GM23338 (cell line): ENCODE data around the gene RAB20. TPM values are rescaled to one million over a fixed set of nuclear protein-coding genes. Genes with fewer than 3 reads are reported as not detected.

Experiments
- ATAC-seq: fragments of 200-7000 bp; cut with Tn5 transposase; 3 replicates; pipeline ENCODE4 v1.9.1; 2020
- DNase-seq: peaks from one replicate; pipeline ENCODE4 v3.0.0-alpha.2; 2015; ENCODE audit warnings: low spot score
- H2AFZ ChIP-seq: fragments of 200-600 bp; sonication (generic); 2 replicates; pipeline ENCODE4 v1.8.0; 2016; ENCODE audit warnings: antibody characterized with exemption, mild to moderate bottlenecking, moderate library complexity
- H3F3A ChIP-seq: fragments of 200-600 bp; sonication (generic); replicated peaks from 2 replicates; pipeline ENCODE4 v1.8.0; 2017; ENCODE audit warnings: antibody characterized with exemption, mixed run types, low read depth
- H3K27ac ChIP-seq: fragments of 200-600 bp; sonication (generic); 2 replicates; pipeline ENCODE4 v1.6.1; 2016; ENCODE audit warnings: low read depth
- H3K27me3 ChIP-seq: fragments of 200-600 bp; sonication (generic); 2 replicates; pipeline ENCODE4 v1.8.0; 2016; ENCODE audit warnings: mild to moderate bottlenecking, mixed run types, moderate library complexity; ENCODE audit not compliant: insufficient read depth
- H3K36me3 ChIP-seq: fragments of 200-600 bp; sonication (generic); 2 replicates; pipeline ENCODE4 v1.8.0; 2016; ENCODE audit warnings: mild to moderate bottlenecking; ENCODE audit not compliant: insufficient read depth
- H3K4me1 ChIP-seq: fragments of 200-600 bp; sonication (generic); 2 replicates; pipeline ENCODE4 v1.8.0; 2016; ENCODE audit warnings: mild to moderate bottlenecking, moderate library complexity; ENCODE audit not compliant: insufficient read depth
- H3K4me2 ChIP-seq: fragments of 200-600 bp; sonication (generic); 2 replicates; pipeline ENCODE4 v1.7.1; 2017; ENCODE audit warnings: mixed run types
- H3K4me3 ChIP-seq: fragments of 200-600 bp; sonication (generic); 2 replicates; pipeline ENCODE4 v1.6.1; 2016; ENCODE audit warnings: mixed run types
- H3K79me2 ChIP-seq: fragments of 200-600 bp; sonication (generic); replicated peaks from 2 replicates; pipeline ENCODE4 v1.8.0; 2017; ENCODE audit warnings: mild to moderate bottlenecking; ENCODE audit not compliant: insufficient read depth
- H3K9me2 ChIP-seq: fragments of 200-600 bp; sonication (generic); 2 replicates; pipeline ENCODE4 v1.8.0; 2017; ENCODE audit not compliant: insufficient read depth
- H4K20me1 ChIP-seq: fragments of 200-600 bp; sonication (generic); replicated peaks from 2 replicates; pipeline ENCODE4 v1.8.0; 2017; ENCODE audit warnings: mild to moderate bottlenecking; ENCODE audit not compliant: insufficient read depth
- H3K27ac Mint-ChIP-seq: 2 replicates; pipeline ENCODE4 v1.8.0; 2020; ENCODE audit warnings: inconsistent platforms, mild to moderate bottlenecking, moderate library complexity, mixed read lengths
- H3K27me3 Mint-ChIP-seq: 3 replicates; pipeline ENCODE4 v1.8.0; 2022; ENCODE audit warnings: low read depth, mild to moderate bottlenecking, moderate library complexity, mixed read lengths, inconsistent platforms; ENCODE audit not compliant: insufficient read depth, poor library complexity
- H3K36me3 Mint-ChIP-seq: 3 replicates; pipeline ENCODE4 v1.8.0; 2021; ENCODE audit warnings: low read depth, mild to moderate bottlenecking, inconsistent platforms, moderate library complexity, mixed read lengths
- H3K4me1 Mint-ChIP-seq: 3 replicates; pipeline ENCODE4 v1.8.0; 2020; ENCODE audit warnings: mild to moderate bottlenecking, inconsistent platforms, mixed read lengths
- H3K4me3 Mint-ChIP-seq: 3 replicates; pipeline ENCODE4 v1.8.0; 2021; ENCODE audit warnings: moderate library complexity, mild to moderate bottlenecking, inconsistent platforms, mixed read lengths
- H3K9me3 Mint-ChIP-seq: 3 replicates; pipeline ENCODE4 v1.8.0; 2020; ENCODE audit warnings: moderate library complexity, mild to moderate bottlenecking, inconsistent platforms, mixed read lengths
- EZH2 ChIP-seq: fragments of 200-600 bp; sonication (generic); IDR thresholded peaks from one replicate; pipeline ENCODE4 v1.8.0; 2017; ENCODE audit warnings: antibody characterized with exemption, mild to moderate bottlenecking, low read depth; ENCODE audit not compliant: unreplicated experiment
- EZH2phosphoT487 ChIP-seq: fragments of 200-600 bp; sonication (generic); IDR thresholded peaks from one replicate; pipeline ENCODE4 v1.8.1; 2018; ENCODE audit warnings: antibody characterized with exemption; ENCODE audit not compliant: unreplicated experiment
- JUNB ChIP-seq: IDR thresholded peaks from one replicate; pipeline ENCODE4 v1.6.1; 2016; ENCODE audit warnings: antibody characterized with exemption; ENCODE audit not compliant: unreplicated experiment
- POLR2AphosphoS5 ChIP-seq: IDR thresholded peaks from 2 replicates; pipeline ENCODE4 v1.6.1; 2016; ENCODE audit warnings: antibody characterized with exemption, low read depth
- STAT1 ChIP-seq: IDR thresholded peaks from one replicate; pipeline ENCODE4 v1.6.1; 2016; ENCODE audit warnings: antibody characterized with exemption; ENCODE audit not compliant: unreplicated experiment
- ZNF462 ChIP-seq: fragments of 250-450 bp; sonication (Bioruptor Pico); IDR thresholded peaks from 2 replicates; pipeline ENCODE4 v1.5.0; 2020; ENCODE audit warnings: mild to moderate bottlenecking, moderate library complexity
- polyA plus RNA-seq: library from polyadenylated mRNA; unstranded; fragments of >200 nt; fragmentation: Nextera tagmentation; extraction: Ambion mirVana; gene quantifications from 2 replicates; pipeline ENCODE4 v1.2.1, GENCODE V29; 2016
- total RNA-seq: library from RNA; depleted of rRNA; stranded (reverse); fragments of >200 nt; shearing (Covaris generic); gene quantifications from 2 replicates; pipeline ENCODE4 v1.2.3, GENCODE V29; 2014
- TF ChIP-seq, protein P1 (sequence below), 2 experiments: fragments of 200-600 bp in 1 of 2; sonication (generic) in 1 of 2; conservative IDR thresholded peaks; 2 replicates each; pipeline versions ENCODE4 v1.5.1 to v1.6.1; 2016 to 2017; ENCODE audit warnings: antibody characterized with exemption in 2 of 2, low read depth in 2 of 2, mild to moderate bottlenecking in 2 of 2, moderate library complexity in 1 of 2

Gene RAB20
- total and polyA plus RNA-seq, 2 experiments from 2014 or later, result 12.3 to 26.6 TPM

- TF ChIP-seq ZNF462 (CRISPR knock-in tag), result no peak
Measured at GRCh38 chr13:110506859-110507566, 54.5 kb downstream of the RAB20 start (continued).

DNA sequence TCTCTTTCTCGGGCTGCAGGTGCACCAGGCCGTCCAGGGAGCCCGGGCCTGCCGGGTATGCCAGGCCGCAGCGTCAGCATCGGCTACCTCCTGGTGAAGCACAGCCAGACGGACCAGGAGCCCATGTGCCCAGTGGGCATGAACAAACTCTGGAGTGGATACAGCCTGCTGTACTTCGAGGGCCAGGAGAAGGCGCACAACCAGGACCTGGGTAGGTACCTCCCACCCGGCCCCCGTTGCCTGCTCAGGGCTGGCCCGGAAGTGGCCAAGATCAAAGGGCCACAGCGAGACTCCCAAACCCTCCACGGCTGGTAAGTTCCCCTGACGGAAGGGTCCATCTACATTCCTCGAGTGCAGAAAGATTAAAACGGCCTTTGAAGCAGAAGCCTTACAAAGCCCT, 55.1 kb downstream of the RAB20 start:
- no peaks in the 10 kb centered on the region for H3K9me3 Mint-ChIP-seq
- peaks cover 2% of the 10 kb centered on the region for H3K27me3 Mint-ChIP-seq
- DNase-seq, result no peak
- Histone ChIP-seq H3K79me2 (no peaks in the 10 kb centered on the region), H3K4me2 (no peak overlapping the region), H3K4me1 (no peaks in the 10 kb centered on the region), H3F3A (no peaks in the 10 kb centered on the region), H4K20me1 (no peaks in the 10 kb centered on the region), H3K9me2 (no peaks in the 10 kb centered on the region), H3K36me3 (no peaks in the 10 kb centered on the region; the same call in 1 of the 2 replicates), H3K4me3 (no peak overlapping the region), H3K27ac (no peak overlapping the region), H2AFZ (no peak overlapping the region), H3K27me3 (no peaks in the 10 kb centered on the region)
- peaks cover 34% of the 10 kb centered on the region; the same call in 2 of the 3 replicates for H3K36me3 Mint-ChIP-seq
- no peak for ATAC-seq
- H3K4me3 Mint-ChIP-seq, result no peak overlapping the region
- H3K4me1 Mint-ChIP-seq, result no peaks in the 10 kb centered on the region
- no peak overlapping the region for H3K27ac Mint-ChIP-seq
- TF ChIP-seq POLR2AphosphoS5, result no peak
- TF ChIP-seq, protein P1, sequence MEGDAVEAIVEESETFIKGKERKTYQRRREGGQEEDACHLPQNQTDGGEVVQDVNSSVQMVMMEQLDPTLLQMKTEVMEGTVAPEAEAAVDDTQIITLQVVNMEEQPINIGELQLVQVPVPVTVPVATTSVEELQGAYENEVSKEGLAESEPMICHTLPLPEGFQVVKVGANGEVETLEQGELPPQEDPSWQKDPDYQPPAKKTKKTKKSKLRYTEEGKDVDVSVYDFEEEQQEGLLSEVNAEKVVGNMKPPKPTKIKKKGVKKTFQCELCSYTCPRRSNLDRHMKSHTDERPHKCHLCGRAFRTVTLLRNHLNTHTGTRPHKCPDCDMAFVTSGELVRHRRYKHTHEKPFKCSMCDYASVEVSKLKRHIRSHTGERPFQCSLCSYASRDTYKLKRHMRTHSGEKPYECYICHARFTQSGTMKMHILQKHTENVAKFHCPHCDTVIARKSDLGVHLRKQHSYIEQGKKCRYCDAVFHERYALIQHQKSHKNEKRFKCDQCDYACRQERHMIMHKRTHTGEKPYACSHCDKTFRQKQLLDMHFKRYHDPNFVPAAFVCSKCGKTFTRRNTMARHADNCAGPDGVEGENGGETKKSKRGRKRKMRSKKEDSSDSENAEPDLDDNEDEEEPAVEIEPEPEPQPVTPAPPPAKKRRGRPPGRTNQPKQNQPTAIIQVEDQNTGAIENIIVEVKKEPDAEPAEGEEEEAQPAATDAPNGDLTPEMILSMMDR (conservative IDR thresholded peaks at IDR 0.05; ENCODE audit: low read depth in 2 of 2), result no peak
- TF ChIP-seq JUNB, result no peak
- no peak for TF ChIP-seq EZH2phosphoT487
- no peak for TF ChIP-seq STAT1
- no peak for TF ChIP-seq EZH2
- TF ChIP-seq ZNF462 (CRISPR knock-in tag), result no peak
